HG03432 (cell line): ENCODE data around the gene NR2F1-AS1.
"Not testable (repeated sequence)": the region's sequence is repeated elsewhere in the genome, so short reads cannot be mapped to it uniquely, and the experiment has no call there.

Experiments used
- ATAC-seq: cut with Tn5 transposase; IDR thresholded peaks from one replicate; pipeline ENCODE4 v1.9.1; 2021; ENCODE audit warnings: mild to moderate bottlenecking, moderate library complexity; ENCODE audit not compliant: unreplicated experiment

The NR2F1-AS1 gene

DNA sequence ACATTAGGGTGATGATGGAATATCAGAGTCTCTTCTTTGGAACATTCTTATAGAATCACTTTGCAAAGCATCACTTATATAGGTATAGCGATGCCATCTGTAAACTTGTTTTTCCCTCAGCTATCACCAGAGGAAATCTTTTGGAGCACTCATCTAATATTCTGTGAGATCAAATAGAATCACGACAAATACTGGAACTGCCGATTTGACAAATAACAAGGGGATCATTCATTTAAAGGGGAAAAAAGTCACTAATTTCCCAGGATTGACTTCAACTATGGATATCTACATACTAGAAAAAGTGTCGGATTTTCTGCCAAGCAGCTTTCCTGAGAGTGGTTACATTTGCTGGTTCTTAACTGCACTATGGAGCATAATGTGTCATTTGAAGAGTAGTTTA lies 178.6 kb downstream of the NR2F1-AS1 start:
- ATAC-seq = no peak

DNA sequence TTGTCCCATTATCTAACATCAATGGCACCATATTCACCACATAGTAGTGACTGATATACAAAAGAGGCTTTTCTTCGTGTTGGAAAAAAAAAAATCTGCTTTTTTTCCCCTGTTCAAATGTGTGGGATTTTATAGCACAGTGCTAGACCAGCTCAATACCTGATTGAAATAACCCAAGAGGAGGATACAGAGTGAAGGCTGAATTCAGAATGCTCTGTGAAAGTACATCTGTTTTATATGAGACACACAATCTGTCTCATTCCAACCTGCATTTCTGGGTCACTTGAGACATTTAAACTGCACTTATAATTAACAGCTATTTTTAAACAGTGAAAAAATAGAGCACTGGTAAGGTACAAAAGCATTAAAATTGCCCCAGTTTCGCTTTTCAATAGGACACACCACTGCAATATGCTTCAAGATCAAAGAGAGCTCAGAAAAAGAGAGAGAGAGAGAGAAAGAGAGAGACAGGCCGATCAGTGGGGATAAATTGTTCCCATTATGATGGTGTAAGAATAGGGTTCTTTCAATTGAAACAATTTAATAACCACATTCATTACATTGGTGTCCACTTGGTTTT lies 179.3 kb downstream of the NR2F1-AS1 start:
- ATAC-seq = no peak

DNA sequence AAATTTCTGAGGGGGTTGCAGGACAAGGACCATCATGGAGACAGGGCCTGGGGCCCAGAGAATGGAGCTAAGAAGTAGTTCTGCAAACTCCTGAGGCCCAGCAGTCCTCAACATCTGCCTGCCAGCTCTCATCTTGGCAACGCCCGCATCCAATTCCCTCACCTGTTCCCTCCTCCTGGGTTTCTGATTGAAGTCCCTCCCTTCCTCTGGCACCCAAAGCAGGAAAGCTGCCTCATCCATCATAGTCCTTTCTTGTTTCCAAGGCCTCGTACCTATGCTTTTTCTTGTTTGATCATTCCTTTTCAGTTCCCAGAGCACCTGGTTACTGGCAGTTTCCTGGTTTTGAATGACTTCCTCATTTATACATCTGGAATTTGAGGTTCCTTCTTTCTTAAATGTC lies 181.3 kb downstream of the NR2F1-AS1 start:
- ATAC-seq = no peak

DNA sequence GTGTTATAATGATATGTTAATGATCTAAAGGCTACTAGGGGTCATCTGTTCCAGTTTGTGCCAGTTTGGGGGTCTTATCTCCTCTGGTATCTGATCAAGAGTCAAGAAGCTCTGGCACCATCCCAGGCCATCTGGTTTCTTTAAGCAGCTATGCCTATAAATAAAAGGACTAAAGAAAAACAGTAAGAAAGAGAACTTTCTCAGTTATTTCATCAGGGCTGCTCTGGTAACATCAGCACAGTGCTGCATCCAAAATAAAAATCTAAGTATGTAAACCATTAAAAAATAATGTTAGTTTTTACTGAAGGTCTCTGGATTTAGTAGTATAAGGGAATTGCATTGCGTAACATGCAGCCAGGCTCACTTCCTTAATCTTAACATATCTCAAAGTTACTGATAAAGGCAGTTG lies 185.0 kb downstream of the NR2F1-AS1 start:
- no peak for ATAC-seq

DNA sequence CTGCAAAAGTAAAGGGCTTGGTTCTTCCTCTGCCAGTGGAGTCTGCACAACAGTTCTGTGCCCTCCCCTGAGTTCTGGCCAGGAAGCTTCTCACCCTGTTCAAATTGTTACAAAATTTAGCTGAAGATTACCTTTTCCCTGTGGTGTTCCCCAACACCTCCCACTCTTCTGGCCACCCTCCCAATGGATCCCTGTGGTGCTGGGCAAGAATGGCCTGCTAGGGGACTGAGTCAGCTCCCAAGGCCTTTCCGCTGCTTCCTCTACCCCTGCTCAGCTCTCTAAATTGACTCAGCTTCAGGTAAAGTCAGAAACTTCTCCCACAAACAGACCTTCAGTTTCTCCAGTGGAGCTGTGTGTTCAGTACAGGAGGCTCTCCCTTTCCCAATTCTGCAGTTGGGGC lies 186.0 kb downstream of the NR2F1-AS1 start:
- no peak for ATAC-seq

DNA sequence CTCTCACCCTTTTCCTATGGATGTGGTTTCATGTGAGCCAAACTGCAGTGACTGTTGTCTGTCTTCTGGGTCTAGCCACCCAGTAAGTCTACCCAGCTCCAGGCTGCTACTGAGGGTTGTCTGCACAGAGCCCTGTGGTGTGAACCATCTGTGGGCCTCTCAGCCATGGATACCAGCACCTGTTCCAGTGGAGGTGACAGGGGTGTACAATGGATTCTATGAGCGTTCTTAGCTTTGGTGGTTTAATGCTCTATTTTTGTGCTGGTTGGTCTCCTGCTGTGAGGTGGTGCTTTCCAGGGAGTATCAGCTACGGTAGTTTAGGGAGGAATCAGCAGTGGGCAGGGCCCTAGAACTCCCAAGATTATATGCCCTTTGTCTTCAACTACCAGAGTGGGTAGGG lies 186.7 kb downstream of the NR2F1-AS1 start:
- ATAC-seq = no peak

DNA sequence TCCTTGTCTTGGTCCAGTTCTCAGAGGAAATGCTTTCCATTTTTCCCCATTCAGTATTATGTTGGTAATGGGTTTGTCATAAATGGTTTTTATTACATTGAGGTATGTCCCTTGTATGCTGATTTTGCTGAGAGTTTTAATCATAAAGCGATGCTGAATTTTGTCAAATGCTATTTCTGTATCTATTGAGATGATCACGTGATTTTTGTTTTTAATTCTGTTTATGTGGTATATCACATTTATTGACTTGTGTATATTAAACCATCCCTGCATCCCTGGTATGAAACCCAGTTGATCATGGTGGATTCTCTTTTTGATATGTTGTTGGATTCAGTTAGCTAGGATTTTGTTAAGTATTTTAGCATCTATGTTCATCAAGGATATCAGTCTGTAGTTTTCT lies 189.8 kb downstream of the NR2F1-AS1 start:
- not testable (repeated sequence) for ATAC-seq

DNA sequence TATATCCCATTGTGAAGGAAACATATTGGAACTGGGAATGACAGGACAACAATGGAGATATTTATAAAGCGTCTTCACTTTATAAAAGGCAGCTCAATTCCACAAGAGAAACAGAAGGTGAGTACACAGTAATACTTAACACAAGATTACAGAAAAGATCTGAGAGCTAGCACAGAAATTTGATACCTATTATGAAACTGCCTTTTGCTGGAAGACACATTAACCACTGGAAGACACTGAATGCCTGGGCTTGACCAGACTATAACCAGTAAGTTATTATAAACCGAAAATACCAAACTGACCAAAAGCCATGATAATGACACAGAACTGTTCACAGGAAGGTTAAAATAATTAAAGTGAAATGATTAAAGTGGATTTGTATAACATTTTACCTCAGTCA lies 195.4 kb downstream of the NR2F1-AS1 start:
- ATAC-seq = no peak

DNA sequence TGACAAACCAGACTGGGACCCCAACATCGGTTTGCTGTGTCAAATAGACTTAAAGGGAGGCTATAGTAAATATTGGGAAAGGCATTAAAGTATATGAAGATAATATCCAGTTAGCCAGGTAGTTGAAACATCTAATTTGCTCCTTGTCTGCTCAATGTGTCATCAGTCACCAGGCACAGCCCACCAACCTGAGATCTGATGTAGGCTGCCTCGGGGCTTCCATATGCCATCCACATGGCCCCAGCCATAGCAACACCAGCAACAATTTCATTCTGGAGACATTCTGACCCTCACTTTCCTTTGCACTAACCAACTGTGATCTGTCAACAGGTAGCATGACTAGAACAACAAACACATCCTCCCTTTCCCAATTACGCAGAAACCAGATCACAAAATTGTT lies 196.0 kb downstream of the NR2F1-AS1 start:
- ATAC-seq = no peak

DNA sequence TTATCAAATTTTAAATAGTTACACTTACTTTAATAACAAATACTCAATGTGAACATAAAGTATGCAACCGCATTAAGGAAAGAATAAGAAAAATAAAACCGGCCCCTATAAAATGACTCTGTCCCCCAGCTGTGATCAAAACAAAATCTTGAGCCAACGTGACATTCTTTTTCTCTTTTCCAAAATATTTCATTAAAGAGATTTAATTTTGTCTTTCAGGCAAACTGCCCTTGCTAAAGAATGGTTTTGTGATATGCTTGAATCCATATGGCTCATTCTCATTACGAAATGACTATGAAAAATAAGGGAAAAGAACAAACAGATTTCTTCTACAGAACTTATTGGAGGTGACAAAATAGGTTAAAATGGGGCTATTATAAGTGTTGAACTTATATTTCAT lies 197.0 kb downstream of the NR2F1-AS1 start:
- no peak for ATAC-seq

DNA sequence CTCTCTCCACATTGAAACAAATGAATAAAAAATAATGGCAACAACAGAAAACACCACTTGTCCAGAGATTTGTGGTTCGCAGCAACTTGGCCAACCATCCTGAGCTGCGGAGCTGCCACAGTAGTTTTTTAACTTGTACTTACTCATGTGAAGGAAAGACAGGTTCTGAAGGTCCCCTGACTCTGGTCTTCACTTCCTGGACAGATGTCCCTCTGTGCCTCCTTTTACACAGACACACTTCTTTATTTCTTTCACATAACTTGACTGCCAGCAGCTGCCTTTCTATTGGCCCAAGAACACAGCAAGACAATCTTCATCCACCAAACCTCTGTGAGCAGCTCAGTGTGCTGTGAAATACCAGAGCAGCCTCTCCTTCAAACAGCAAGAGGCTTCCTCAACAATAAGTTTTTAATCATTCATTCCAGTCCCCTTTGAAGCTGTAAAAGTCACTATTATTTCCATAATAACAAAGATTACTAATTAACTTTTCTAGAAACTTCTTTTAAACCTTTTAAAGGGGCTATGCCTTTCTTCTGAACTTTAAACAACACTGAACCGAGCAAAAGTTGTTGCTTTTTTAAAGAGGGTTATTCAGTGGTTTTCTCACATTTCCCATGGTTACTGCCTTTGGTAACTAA lies 198.7 kb downstream of the NR2F1-AS1 start:
- ATAC-seq = no peak

DNA sequence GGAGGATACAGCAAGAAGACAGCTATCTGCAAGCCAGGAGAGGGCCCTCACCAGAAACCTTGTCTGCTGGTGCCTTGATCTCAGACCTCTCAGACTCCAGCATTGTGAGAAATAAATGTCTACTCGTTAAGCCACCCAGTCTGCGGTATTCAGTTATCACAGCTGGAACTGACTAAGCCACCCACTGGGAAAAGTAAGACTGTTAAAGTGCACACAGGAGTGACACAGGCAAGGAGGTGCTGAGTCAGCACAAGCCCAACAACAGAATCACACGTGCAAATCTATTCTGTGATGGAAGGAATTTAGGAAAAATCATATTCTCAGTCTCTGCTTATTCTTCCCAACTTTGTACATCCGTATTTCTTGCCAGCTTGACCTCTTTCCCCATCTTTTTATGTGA lies 200.0 kb downstream of the NR2F1-AS1 start:
- no peak for ATAC-seq

DNA sequence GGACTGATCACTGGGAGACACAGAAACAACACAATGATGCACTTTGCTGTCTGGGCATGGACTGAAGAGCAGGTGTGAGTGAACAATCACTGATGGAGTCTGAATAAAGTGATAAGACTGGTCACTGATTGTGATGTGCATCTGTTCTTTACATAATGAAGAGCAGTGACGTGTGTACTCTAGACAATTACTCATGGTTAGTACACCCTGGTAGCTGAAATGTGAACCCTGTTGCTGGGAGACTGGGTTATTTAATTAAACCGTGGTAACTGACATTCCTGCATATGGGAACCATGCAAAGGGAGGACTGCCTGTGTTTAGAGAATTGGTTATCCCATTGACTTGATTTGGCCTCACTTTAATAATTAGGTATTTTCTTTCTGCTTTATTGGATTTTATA lies 202.9 kb downstream of the NR2F1-AS1 start:
- ATAC-seq = no peak

DNA sequence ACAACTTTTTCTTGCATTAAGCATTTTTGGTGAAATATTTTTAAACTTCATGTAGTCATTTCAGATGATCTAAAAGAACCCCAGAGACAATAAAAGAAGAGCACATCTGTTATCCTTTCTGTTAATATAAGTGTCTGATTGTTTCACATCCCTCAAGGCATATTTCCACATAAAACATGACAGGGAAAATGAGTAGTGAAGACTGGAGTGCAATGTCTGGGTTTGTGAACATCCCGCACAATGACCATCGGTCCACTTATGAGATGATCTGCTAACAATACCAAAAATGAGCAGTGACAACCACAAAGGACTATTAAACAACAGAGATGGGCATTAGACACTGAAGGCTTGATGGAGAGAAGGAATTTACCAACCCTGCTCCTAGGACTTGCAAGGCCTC lies 209.1 kb downstream of the NR2F1-AS1 start:
- ATAC-seq = no peak

DNA sequence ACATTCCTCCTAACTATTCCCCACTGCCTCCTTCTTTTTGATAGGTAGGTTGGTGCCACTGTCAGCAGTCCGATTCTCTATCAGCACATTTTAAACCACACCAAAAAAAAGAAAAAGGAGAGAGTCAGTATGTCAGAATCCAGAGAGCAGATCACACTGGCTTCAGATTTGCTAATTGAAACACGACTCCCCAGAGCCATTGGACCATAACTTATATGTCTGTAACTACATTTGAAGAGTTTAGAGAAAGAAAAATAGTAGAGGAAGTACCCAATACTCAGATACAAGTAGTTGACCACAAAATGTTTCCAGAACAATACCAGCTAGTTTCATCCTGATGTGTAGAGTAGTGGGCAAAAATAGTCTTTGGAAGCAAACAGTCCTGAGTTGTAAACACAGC lies 216.6 kb downstream of the NR2F1-AS1 start:
- ATAC-seq = no peak

DNA sequence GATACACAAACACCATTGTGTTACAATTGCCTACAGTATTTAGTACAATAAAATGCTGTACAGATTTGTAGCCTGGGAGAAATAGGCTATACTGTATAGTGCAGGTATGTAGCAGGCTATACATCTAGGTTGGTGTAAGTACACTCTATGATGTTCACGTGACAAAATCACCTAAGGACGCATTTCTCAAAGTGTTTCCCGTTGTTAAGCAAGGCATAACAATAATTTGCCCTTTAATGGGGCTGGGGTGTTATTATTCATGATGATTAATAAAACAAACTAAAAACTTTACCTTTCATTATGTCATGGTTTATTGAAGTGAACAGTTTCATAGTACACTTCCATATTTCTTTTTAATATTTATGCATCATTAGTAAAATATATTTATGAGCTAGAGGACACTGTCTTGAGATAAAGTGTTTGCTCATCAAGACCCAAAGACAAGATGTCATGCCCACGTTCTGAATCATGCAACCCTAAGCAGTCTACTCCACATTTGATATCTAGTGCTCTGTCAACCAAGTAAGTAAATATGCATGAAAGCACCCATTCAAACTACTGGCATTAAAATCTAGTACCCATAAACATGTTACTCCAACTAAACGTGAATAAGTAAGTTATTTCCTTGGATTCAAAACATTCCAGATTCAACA lies 220.5 kb downstream of the NR2F1-AS1 start:
- no peak for ATAC-seq

DNA sequence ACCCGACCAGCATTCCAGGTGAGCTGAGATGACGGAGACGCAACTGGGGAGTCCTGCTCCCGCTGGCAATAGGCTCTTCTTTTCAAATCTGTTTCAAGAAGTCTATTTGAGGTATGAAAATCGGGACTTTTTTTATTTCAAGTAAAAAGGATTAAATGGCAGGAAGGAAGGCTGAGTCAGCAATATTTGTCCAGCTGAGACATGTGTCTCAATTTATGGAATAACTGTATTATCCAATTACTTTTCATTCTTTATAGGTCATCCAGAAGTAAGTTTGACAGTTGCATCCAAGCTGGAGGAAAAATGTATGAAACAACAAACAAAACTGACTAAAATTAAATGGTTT lies 221.1 kb downstream of the NR2F1-AS1 start:
- ATAC-seq = no peak
